OCI-LY7 (cell line): ENCODE measurements around the gene HTRA1. TPM values are rescaled to one million over a fixed set of nuclear protein-coding genes. Genes with fewer than 3 reads are reported as not detected.

Experiments used
- BruUV-seq: library from RNA; stranded (reverse); fragments of 400-500 nt; replicated peaks from 2 replicates; lab custom pipeline; 2021; lab: Mats Ljungman, UMichigan
- CTCF ChIA-PET: fragments of 300-600 bp; sonication (Branson Sonifier 250); formaldehyde crosslinking; loops from one replicate; lab custom pipeline; 2022; ENCODE audit warnings: antibody characterized with exemption; ENCODE audit not compliant: unreplicated experiment; lab: Charles Lee
- POLR2A ChIA-PET: fragments of 300-600 bp; sonication (Branson Sonifier 250); formaldehyde crosslinking; loops from one replicate; lab custom pipeline; 2022; ENCODE audit warnings: antibody characterized with exemption; lab: Charles Lee
- DNase-seq: peaks from one replicate; pipeline ENCODE4 v3.0.0-alpha.2; 2015; ENCODE audit warnings: low spot score
- H2AFZ ChIP-seq: fragments of 200-600 bp; sonication (generic), shearing (Covaris generic); 2 replicates; pipeline ENCODE4 v1.6.1; 2014; ENCODE audit warnings: mild to moderate bottlenecking, antibody characterized with exemption, low read length, moderate library complexity
- H3K27ac ChIP-seq: fragments of 200-600 bp; sonication (generic); 2 replicates; pipeline ENCODE4 v1.5.1; 2014; ENCODE audit warnings: mixed run types, low read depth, mild to moderate bottlenecking, moderate library complexity, low read length, inconsistent platforms; ENCODE audit not compliant: poor library complexity, severe bottlenecking
- H3K36me3 ChIP-seq: fragments of 200-600 bp; sonication (generic); 2 replicates; pipeline ENCODE4 v1.6.1; 2014; ENCODE audit warnings: mild to moderate bottlenecking, antibody characterized with exemption, low read length, moderate library complexity, mixed read lengths; ENCODE audit not compliant: insufficient read depth
- H3K4me1 ChIP-seq: fragments of 200-600 bp; sonication (generic); 2 replicates; pipeline ENCODE4 v1.5.1; 2014; ENCODE audit warnings: mild to moderate bottlenecking, low read length; ENCODE audit not compliant: insufficient read depth, poor library complexity, severe bottlenecking
- H3K4me2 ChIP-seq: fragments of 200-600 bp; sonication (generic); 2 replicates; pipeline ENCODE4 v1.6.1; 2014; ENCODE audit warnings: mild to moderate bottlenecking, low read length
- H3K4me3 ChIP-seq: fragments of 200-600 bp; sonication (generic); 2 replicates; pipeline ENCODE4 v1.5.1; 2014; ENCODE audit warnings: mild to moderate bottlenecking, low read depth, low read length; ENCODE audit not compliant: poor library complexity, severe bottlenecking
- H3K79me2 ChIP-seq: fragments of 200-600 bp; sonication (generic); 2 replicates; pipeline ENCODE4 v1.6.1; 2016; ENCODE audit warnings: low read depth, mild to moderate bottlenecking, low read length, moderate library complexity, mixed read lengths; ENCODE audit not compliant: insufficient read depth
- H3K9me2 ChIP-seq: fragments of 200-600 bp; sonication (generic); 2 replicates; pipeline ENCODE4 v1.6.1; 2016; ENCODE audit warnings: mild to moderate bottlenecking, low read length, mixed read lengths; ENCODE audit not compliant: insufficient read depth
- H3K9me3 ChIP-seq: fragments of 200-600 bp; sonication (generic); 2 replicates; pipeline ENCODE4 v1.6.1; 2014; ENCODE audit warnings: mild to moderate bottlenecking, mixed run types, low read length, mixed read lengths
- H4K20me1 ChIP-seq: fragments of 200-600 bp; sonication (generic); 2 replicates; pipeline ENCODE4 v1.6.1; 2014; ENCODE audit warnings: mild to moderate bottlenecking, antibody characterized with exemption, low read length, moderate library complexity, mixed read lengths; ENCODE audit not compliant: insufficient read depth
- CTCF ChIP-seq: fragments of 200-600 bp; sonication (generic); conservative IDR thresholded peaks from 2 replicates; pipeline ENCODE4 v1.5.1; 2014; ENCODE audit warnings: mild to moderate bottlenecking, antibody characterized with exemption, low read length, moderate library complexity, mixed read lengths
- EZH2phosphoT487 ChIP-seq: fragments of 200-600 bp; sonication (generic); IDR thresholded peaks from 2 replicates; pipeline ENCODE4 v1.6.1; 2018; ENCODE audit warnings: low read depth, borderline replicate concordance, mild to moderate bottlenecking, mixed run types, antibody characterized with exemption, low read length, moderate library complexity, mixed read lengths
- intact Hi-C: fragments of 100-400 bp; cut with micrococcal nuclease; formaldehyde crosslinking; loops from one replicate; pipeline ENCODE4 v1.10.0; 2022; ENCODE audit not compliant: unreplicated experiment
- total RNA-seq, 2 experiments: library from RNA; depleted of rRNA in 1 of 2; stranded (reverse); fragments of >200 nt in 1 of 2; shearing (Covaris generic) in 1 of 2; gene quantifications; 2 replicates each; pipeline ENCODE4 v1.2.3, GENCODE V29; 2014 to 2022

Gene HTRA1
- total RNA-seq, 2 experiments from 2014 or later, result not detected

DNA sequence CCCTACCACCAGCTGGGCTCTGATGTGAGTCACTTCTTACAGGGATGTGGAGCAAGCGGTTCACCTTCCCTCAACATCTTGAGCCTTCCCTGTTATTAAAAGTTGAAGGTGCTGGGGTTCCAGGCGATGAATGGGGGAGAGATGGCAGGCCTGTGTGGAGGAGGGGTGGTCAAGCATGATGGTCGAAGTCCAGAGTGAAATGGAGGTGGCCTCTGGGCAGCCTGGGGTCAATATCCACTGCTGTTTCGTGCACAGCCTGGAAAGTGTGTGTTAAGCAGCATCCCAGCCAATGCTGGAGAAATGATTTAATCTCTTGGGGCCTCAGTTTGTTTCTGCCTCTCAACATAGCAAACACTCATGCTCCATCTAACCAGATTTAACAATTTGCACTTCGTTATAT is 65.5 kb downstream of the HTRA1 start:
- no TSS peak for BruUV-seq
- intact Hi-C loops, result no loop called here
- ChIA-PET CTCF (no interaction called here), POLR2A (no interaction called here)
- TF ChIP-seq CTCF (no peak), EZH2phosphoT487 (no peak)
- Histone ChIP-seq H3K4me3 (no peak overlapping the region), H3K79me2 (no peaks in the 10 kb centered on the region), H3K27ac (no peak overlapping the region), H2AFZ (no peak overlapping the region), H3K4me1 (no peaks in the 10 kb centered on the region), H4K20me1 (no peaks in the 10 kb centered on the region), H3K36me3 (no peaks in the 10 kb centered on the region), H3K4me2 (no peak overlapping the region), H3K9me2 (no peaks in the 10 kb centered on the region), H3K9me3 (no peaks in the 10 kb centered on the region)
- no peak for DNase-seq

- no peak for DNase-seq
- H2AFZ ChIP-seq, result no peak overlapping the region
- H3K4me2 ChIP-seq, result no peak overlapping the region
- H3K27ac ChIP-seq, result no peak overlapping the region
- H3K4me3 ChIP-seq, result no peak overlapping the region
- H3K36me3 ChIP-seq, result no peaks in the 10 kb centered on the region
- BruUV-seq, result no TSS peak
- no peaks in the 10 kb centered on the region for H3K9me2 ChIP-seq
- CTCF ChIA-PET, result no interaction called here
- TF ChIP-seq EZH2phosphoT487 (no peak), CTCF (no peak)
- no peaks in the 10 kb centered on the region for H4K20me1 ChIP-seq
- no peaks in the 10 kb centered on the region for H3K79me2 ChIP-seq
- H3K9me3 ChIP-seq, result no peaks in the 10 kb centered on the region
- POLR2A ChIA-PET, result no interaction called here
- no peaks in the 10 kb centered on the region for H3K4me1 ChIP-seq
- intact Hi-C loops, result no loop called here
Measured at GRCh38 chr10:122530177-122530576, 68.8 kb downstream of the HTRA1 start.

DNA sequence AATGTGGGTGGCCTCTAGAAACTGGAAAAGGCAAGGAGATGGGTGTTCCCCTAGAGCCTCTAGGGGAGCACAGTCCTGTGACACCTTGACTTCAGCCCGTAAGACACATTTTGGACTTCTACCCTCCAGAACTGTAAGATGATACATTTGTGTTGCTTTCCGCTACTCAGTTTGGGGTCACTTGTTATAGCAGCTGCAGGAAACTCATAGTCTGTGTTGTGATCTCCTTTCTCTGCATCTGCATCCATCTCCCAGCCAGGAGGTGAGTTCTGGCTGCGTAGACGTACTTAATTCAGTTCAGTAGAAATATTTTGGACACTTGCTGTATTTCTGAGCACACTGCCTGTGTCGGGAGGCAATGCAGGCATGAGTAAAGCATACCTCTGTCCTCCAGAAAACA is 69.9 kb downstream of the HTRA1 start:
- BruUV-seq, result no TSS peak
- Histone ChIP-seq H3K27ac (no peak overlapping the region), H3K9me3 (no peaks in the 10 kb centered on the region), H2AFZ (no peak overlapping the region), H3K9me2 (no peaks in the 10 kb centered on the region), H3K4me3 (no peak overlapping the region), H3K36me3 (no peaks in the 10 kb centered on the region), H3K4me1 (no peaks in the 10 kb centered on the region), H4K20me1 (no peaks in the 10 kb centered on the region), H3K4me2 (no peak overlapping the region), H3K79me2 (no peaks in the 10 kb centered on the region)
- POLR2A ChIA-PET, result no interaction called here
- no peak for DNase-seq
- CTCF ChIA-PET, result interaction anchor here (0.6 kb wide), 1 partner anchor 161 kb away, joined by 3 read pairs; no protein-coding TSS in a partner anchor
- intact Hi-C loops, result no loop called here
- TF ChIP-seq EZH2phosphoT487 (no peak), CTCF (no peak)
